HCT116 (cell line): Measurements from ENCODE around the gene KIF12. TPM values are rescaled to one million over a fixed set of nuclear protein-coding genes. Genes with fewer than 3 reads are reported as not detected.

Experiments
- ATAC-seq: fragments of 200-7000 bp; cut with Tn5 transposase; 2 replicates; pipeline ENCODE4 v1.9.1; 2020; ENCODE audit warnings: mild to moderate bottlenecking, moderate library complexity
- BruUV-seq: library from RNA; stranded (reverse); fragments of 400-500 nt; replicated peaks from 2 replicates; lab custom pipeline; 2021; lab: Mats Ljungman, UMichigan
- CTCF ChIA-PET: fragments of 300-600 bp; sonication (Branson Sonifier 250); formaldehyde crosslinking; loops from one replicate; lab custom pipeline; 2021; ENCODE audit warnings: antibody characterized with exemption; lab: Charles Lee
- POLR2A ChIA-PET: fragments of 300-600, 350-600 bp; sonication (Branson Sonifier 250); formaldehyde crosslinking; loops from one replicate; lab custom pipeline; 2021; ENCODE audit warnings: antibody characterized with exemption; lab: Charles Lee
- RAD21 ChIA-PET, 2 experiments: fragments of 300-600 bp; sonication (Branson Sonifier 250); formaldehyde crosslinking; loops; one replicate each; lab custom pipeline; 2023; ENCODE audit warnings: low total read pairs in 2 of 2; ENCODE audit not compliant: uncharacterized antibody in 2 of 2, unreplicated experiment in 2 of 2, low non-redundant PET in 1 of 2; lab: Charles Lee
- DNase-seq: peaks from one replicate; pipeline ENCODE4 v3.0.0-alpha.2; 2010; ENCODE audit warnings: low read depth, low spot score
- H2AFZ ChIP-seq: fragments of 200-600 bp; shearing (Covaris generic), sonication (generic); 2 replicates; pipeline ENCODE4 v1.6.1; 2017; ENCODE audit warnings: low read depth, mixed run types, mixed read lengths, antibody characterized with exemption, low read length; ENCODE audit not compliant: poor library complexity, severe bottlenecking
- H3K27ac ChIP-seq: 2 replicates; pipeline ENCODE4 v1.5.1; 2012; ENCODE audit warnings: low read depth, low read length
- H3K27me3 ChIP-seq: fragments of 200-600 bp; sonication (generic); 2 replicates; pipeline ENCODE4 v1.6.1; 2016; ENCODE audit warnings: mixed run types, low read length, mixed read lengths; ENCODE audit not compliant: insufficient read depth
- H3K36me3 ChIP-seq, 2 experiments: fragments of 200-500 bp in 1 of 2; fragments of 200-600 bp in 1 of 2; sonication (Bioruptor generic) in 1 of 2; sonication (generic) in 1 of 2; 2 replicates each; pipeline versions ENCODE4 v1.5.1 to v1.6.1; 2014 to 2016; ENCODE audit warnings: low read length in 2 of 2, inconsistent platforms in 1 of 2, mixed read lengths in 1 of 2, mixed run types in 1 of 2; ENCODE audit not compliant: insufficient read depth in 2 of 2, control insufficient read depth in 1 of 2
- H3K4me1 ChIP-seq, 2 experiments: fragments of 200-600 bp in 1 of 2; sonication (generic) in 1 of 2; 2 replicates each; pipeline versions ENCODE4 v1.5.1 to v1.6.1; 2012 to 2017; ENCODE audit warnings: low read length in 2 of 2, inconsistent platforms in 1 of 2, mild to moderate bottlenecking in 1 of 2, mixed read lengths in 1 of 2, mixed run types in 1 of 2, moderate library complexity in 1 of 2; ENCODE audit not compliant: insufficient read depth in 2 of 2, control insufficient read depth in 1 of 2
- H3K4me2 ChIP-seq: fragments of 200-600 bp; sonication (generic); 2 replicates; pipeline ENCODE4 v1.6.1; 2017; ENCODE audit warnings: mixed run types, low read length, mixed read lengths
- H3K4me3 ChIP-seq, 2 experiments: fragments of 200-600 bp in 1 of 2; sonication (generic) in 1 of 2; replicated peaks in 1 of 2; 2 replicates each; pipeline ENCODE4 v1.5.1; 2011 to 2016; ENCODE audit warnings: low read length in 2 of 2, control low read depth in 1 of 2, low read depth in 1 of 2, mild to moderate bottlenecking in 1 of 2, mixed read lengths in 1 of 2, mixed run types in 1 of 2
- H3K79me2 ChIP-seq: fragments of 200-600 bp; sonication (generic); 2 replicates; pipeline ENCODE4 v1.6.1; 2017; ENCODE audit warnings: mild to moderate bottlenecking, mixed run types, low read length, moderate library complexity, mixed read lengths; ENCODE audit not compliant: insufficient read depth
- H3K9ac ChIP-seq: fragments of 200-600 bp; sonication (generic); 2 replicates; pipeline ENCODE4 v1.6.1; 2016; ENCODE audit warnings: low read length, mixed read lengths
- H3K9me2 ChIP-seq: fragments of 200-600 bp; sonication (generic), shearing (Covaris generic); 2 replicates; pipeline ENCODE4 v1.6.1; 2017; ENCODE audit warnings: mixed run types, mild to moderate bottlenecking, moderate library complexity; ENCODE audit not compliant: insufficient read depth
- H3K9me3 ChIP-seq, 2 experiments: fragments of 200-500 bp in 1 of 2; fragments of 200-600 bp in 1 of 2; sonication (Bioruptor generic) in 1 of 2; sonication (generic) in 1 of 2; 2 replicates each; pipeline ENCODE4 v1.6.1; 2014 to 2017; ENCODE audit warnings: low read length in 2 of 2, mixed read lengths in 2 of 2, inconsistent platforms in 1 of 2, low read depth in 1 of 2, mild to moderate bottlenecking in 1 of 2, mixed run types in 1 of 2, moderate library complexity in 1 of 2; ENCODE audit not compliant: control insufficient read depth in 1 of 2, insufficient read depth in 1 of 2
- H4K20me1 ChIP-seq: fragments of 200-600 bp; sonication (generic), shearing (Covaris generic); 2 replicates; pipeline ENCODE4 v1.6.1; 2017; ENCODE audit warnings: mixed run types, mild to moderate bottlenecking, moderate library complexity; ENCODE audit not compliant: insufficient read depth
- ATF3 ChIP-seq: IDR thresholded peaks from 2 replicates; pipeline ENCODE4 v1.6.1; 2012
- CBX3 ChIP-seq: IDR thresholded peaks from 2 replicates; pipeline ENCODE4 v1.6.1; 2012; ENCODE audit warnings: low read depth
- CEBPB ChIP-seq: IDR thresholded peaks from 2 replicates; pipeline ENCODE4 v1.6.1; 2012; ENCODE audit warnings: low read depth
- EGR1 ChIP-seq: IDR thresholded peaks from 2 replicates; pipeline ENCODE4 v1.6.1; 2012; ENCODE audit warnings: low read depth
- ELF1 ChIP-seq: IDR thresholded peaks from 2 replicates; pipeline ENCODE4 v1.6.1; 2012; ENCODE audit warnings: low read depth, borderline replicate concordance
- EZH2 ChIP-seq: fragments of 200-600 bp; sonication (generic); IDR thresholded peaks from 2 replicates; pipeline ENCODE4 v1.6.1; 2017; ENCODE audit warnings: antibody characterized with exemption, mixed run types
- EZH2phosphoT487 ChIP-seq: fragments of 200-600 bp; IDR thresholded peaks from 2 replicates; pipeline ENCODE4 v1.6.1; 2018; ENCODE audit warnings: antibody characterized with exemption, borderline replicate concordance
- JUND ChIP-seq: IDR thresholded peaks from 2 replicates; pipeline ENCODE4 v1.6.1; 2012
- POLR2A ChIP-seq: IDR thresholded peaks from 2 replicates; pipeline ENCODE4 v1.7.0; 2011; ENCODE audit warnings: borderline replicate concordance; ENCODE audit not compliant: insufficient read depth, insufficient read length; ENCODE audit errors: extremely low read depth
- POLR2AphosphoS5 ChIP-seq: IDR thresholded peaks from 2 replicates; pipeline ENCODE4 v1.6.1; 2011; ENCODE audit warnings: mild to moderate bottlenecking, low read depth, low read length, moderate library complexity
- RAD21 ChIP-seq: IDR thresholded peaks from 2 replicates; pipeline ENCODE4 v1.6.1; 2012; ENCODE audit warnings: low read depth, mild to moderate bottlenecking
- REST ChIP-seq: IDR thresholded peaks from 2 replicates; pipeline ENCODE4 v1.6.1; 2012; ENCODE audit warnings: low read depth
- SIN3A ChIP-seq: IDR thresholded peaks from 2 replicates; pipeline ENCODE4 v1.6.1; 2012; ENCODE audit warnings: low read depth
- SP1 ChIP-seq: IDR thresholded peaks from 2 replicates; pipeline ENCODE4 v1.6.1; 2012; ENCODE audit warnings: low read depth
- SRF ChIP-seq: IDR thresholded peaks from 2 replicates; pipeline ENCODE4 v1.6.1; 2012; ENCODE audit warnings: low read depth
- ZFX ChIP-seq: fragments of 450-650 bp; IDR thresholded peaks from 2 replicates; pipeline ENCODE4 v1.6.1; 2017
- ZNF274 ChIP-seq: fragments of 200-500 bp; sonication (Bioruptor generic); IDR thresholded peaks from 2 replicates; pipeline ENCODE4 v1.6.1; 2014; ENCODE audit warnings: mild to moderate bottlenecking, low read depth, low read length, inconsistent platforms
- intact Hi-C: fragments of 100-400 bp; cut with micrococcal nuclease; formaldehyde crosslinking; loops from 2 replicates; pipeline ENCODE4 v1.10.0; 2022
- total RNA-seq: library from RNA; stranded (reverse); gene quantifications from one replicate; pipeline ENCODE4 v1.2.1, GENCODE V29; 2021; ENCODE audit not compliant: unreplicated experiment
- TF ChIP-seq, protein P1 (sequence below): IDR thresholded peaks from 2 replicates; pipeline ENCODE4 v1.6.1; 2011; ENCODE audit warnings: mild to moderate bottlenecking, low read length, moderate library complexity; ENCODE audit not compliant: insufficient replicate concordance; ENCODE audit errors: extremely low read depth
- TF ChIP-seq, protein P2 (sequence below): IDR thresholded peaks from 2 replicates; pipeline ENCODE4 v1.6.1; 2012

KIF12 gene
- total RNA-seq, 1 experiment from 2014 or later, result 6.4 TPM

DNA sequence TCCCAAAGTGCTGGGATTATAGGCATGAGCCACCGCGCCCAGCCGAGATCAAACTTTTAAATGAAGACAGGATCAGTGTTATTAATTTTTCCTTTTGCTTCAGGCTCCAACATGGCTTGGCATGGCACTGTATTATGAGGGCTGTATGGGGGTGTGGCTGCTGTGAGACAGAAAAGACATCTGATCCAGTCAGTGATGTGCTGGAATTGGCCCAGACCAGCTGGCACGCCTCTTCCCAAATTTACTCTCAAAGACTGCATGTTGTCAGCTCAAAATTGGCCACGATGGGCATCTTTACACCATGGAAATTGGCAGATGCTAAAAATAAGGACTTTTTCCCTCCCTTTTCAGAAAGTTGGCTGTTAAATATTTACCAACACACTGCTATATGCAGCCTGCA lies 44.1 kb upstream of the KIF12 start:
- Histone ChIP-seq H3K4me1 (no peaks in the 10 kb centered on the region), H3K4me2 (no peak overlapping the region), H3K9me3 (no peaks in the 10 kb centered on the region), H3K79me2 (no peaks in the 10 kb centered on the region), H4K20me1 (no peaks in the 10 kb centered on the region), H3K27ac (no peak overlapping the region), H3K4me3 (no peak overlapping the region), H3K9ac (no peak overlapping the region), H2AFZ (no peak overlapping the region)
- no peak for ATAC-seq
- no peak for DNase-seq
- BruUV-seq, result no TSS peak
- ChIA-PET POLR2A (no interaction called here), RAD21 (no interaction called here)
- TF ChIP-seq EGR1, result no peak
- TF ChIP-seq EZH2phosphoT487, result no peak
- no peak for TF ChIP-seq SRF
- TF ChIP-seq ZNF274, result no peak
- no peak for TF ChIP-seq RAD21
- TF ChIP-seq CEBPB, result no peak
- no peak for TF ChIP-seq REST
- TF ChIP-seq SP1, result no peak
- TF ChIP-seq SIN3A, result no peak
- no peak for TF ChIP-seq CBX3
- no peak for TF ChIP-seq JUND
- TF ChIP-seq POLR2AphosphoS5, result no peak
- TF ChIP-seq, protein P1, sequence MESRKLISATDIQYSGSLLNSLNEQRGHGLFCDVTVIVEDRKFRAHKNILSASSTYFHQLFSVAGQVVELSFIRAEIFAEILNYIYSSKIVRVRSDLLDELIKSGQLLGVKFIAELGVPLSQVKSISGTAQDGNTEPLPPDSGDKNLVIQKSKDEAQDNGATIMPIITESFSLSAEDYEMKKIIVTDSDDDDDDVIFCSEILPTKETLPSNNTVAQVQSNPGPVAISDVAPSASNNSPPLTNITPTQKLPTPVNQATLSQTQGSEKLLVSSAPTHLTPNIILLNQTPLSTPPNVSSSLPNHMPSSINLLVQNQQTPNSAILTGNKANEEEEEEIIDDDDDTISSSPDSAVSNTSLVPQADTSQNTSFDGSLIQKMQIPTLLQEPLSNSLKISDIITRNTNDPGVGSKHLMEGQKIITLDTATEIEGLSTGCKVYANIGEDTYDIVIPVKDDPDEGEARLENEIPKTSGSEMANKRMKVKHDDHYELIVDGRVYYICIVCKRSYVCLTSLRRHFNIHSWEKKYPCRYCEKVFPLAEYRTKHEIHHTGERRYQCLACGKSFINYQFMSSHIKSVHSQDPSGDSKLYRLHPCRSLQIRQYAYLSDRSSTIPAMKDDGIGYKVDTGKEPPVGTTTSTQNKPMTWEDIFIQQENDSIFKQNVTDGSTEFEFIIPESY, result no peak
- TF ChIP-seq EZH2, result no peak
- TF ChIP-seq ATF3, result no peak
- no peak for TF ChIP-seq POLR2A
- TF ChIP-seq ZFX, result no peak
- TF ChIP-seq, protein P2, sequence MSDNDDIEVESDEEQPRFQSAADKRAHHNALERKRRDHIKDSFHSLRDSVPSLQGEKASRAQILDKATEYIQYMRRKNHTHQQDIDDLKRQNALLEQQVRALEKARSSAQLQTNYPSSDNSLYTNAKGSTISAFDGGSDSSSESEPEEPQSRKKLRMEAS, result no peak
- TF ChIP-seq ELF1, result no peak
- TF ChIP-seq, all 23 proteins: peak for 0
- intact Hi-C loops, result no loop called here
- CTCF ChIA-PET, result interaction anchor here (2.4 kb wide), 1 partner anchor 12 kb away, joined by 6 read pairs; the partner anchor contains the start of gene COL27A1
- no peaks in the 10 kb centered on the region for H3K36me3 ChIP-seq
- H3K27me3 ChIP-seq, result peaks cover 35% of the 10 kb centered on the region
- no peaks in the 10 kb centered on the region for H3K9me2 ChIP-seq
